ENCODE data around the gene GPC6. TPM values are rescaled to one million over a fixed set of nuclear protein-coding genes. Genes with fewer than 3 reads are reported as not detected.

Gene GPC6
- total RNA-seq, 1 donor from 2014 or later, result 42.9 TPM

DNA sequence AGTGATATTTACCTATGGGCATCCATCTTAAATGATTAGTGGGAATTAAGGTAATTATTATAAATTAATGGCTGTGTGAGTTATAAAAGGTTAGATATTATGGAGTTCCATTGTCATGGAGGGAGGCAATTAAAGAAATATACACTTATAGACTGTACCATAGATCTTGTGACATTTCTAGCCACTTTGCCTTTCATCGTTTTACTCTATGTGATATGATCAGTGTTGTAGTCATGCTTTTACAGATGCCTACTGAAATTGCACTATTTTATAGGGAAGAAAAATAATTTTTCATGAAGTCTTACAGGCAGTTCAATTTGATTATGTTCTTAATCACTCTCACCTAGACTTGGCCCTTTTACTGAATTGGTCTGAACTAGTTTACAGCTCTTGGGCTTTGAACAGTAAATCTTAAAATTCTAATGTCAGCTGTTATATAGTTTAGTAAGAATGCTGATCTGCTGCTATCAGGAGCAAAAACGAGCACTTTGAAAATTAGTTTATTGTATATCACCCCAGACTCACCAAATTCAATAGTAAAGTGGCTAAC, 301.2 kb downstream of the GPC6 start:
- Histone ChIP-seq H3K4me2 (no peak overlapping the region), H3K4me3 (no peak overlapping the region), H3K4me1 (no peaks in the 10 kb centered on the region), H3K36me3 (no peaks in the 10 kb centered on the region), H3K27me3 (no peaks in the 10 kb centered on the region), H4K20me1 (ENCODE audit: low read depth) (no peaks in the 10 kb centered on the region), H3K79me2 (ENCODE audit: low read depth) (no peaks in the 10 kb centered on the region), H3K9me3 (ENCODE audit: low read depth) (no peaks in the 10 kb centered on the region), H3F3A (ENCODE audit: low read depth) (no peaks in the 10 kb centered on the region), H3K9ac (no peak overlapping the region), H3K27ac (no peak overlapping the region), H2AFZ (replicated peaks) (no peak overlapping the region)
- H3K36me3 Mint-ChIP-seq, result no peaks in the 10 kb centered on the region
- no peak overlapping the region for H3K27ac Mint-ChIP-seq
- DNase-seq (ENCODE audit: low spot score), result no peak
- H3K4me1 Mint-ChIP-seq, result no peaks in the 10 kb centered on the region
- TF ChIP-seq EZH2phosphoT487 (IDR thresholded peaks at IDR 0.05), result no peak
- no peaks in the 10 kb centered on the region for H3K27me3 Mint-ChIP-seq (ENCODE audit: insufficient read depth, low read depth)
- H3K4me3 Mint-ChIP-seq, result no peak overlapping the region
- no peaks in the 10 kb centered on the region for H3K9me3 Mint-ChIP-seq

DNA sequence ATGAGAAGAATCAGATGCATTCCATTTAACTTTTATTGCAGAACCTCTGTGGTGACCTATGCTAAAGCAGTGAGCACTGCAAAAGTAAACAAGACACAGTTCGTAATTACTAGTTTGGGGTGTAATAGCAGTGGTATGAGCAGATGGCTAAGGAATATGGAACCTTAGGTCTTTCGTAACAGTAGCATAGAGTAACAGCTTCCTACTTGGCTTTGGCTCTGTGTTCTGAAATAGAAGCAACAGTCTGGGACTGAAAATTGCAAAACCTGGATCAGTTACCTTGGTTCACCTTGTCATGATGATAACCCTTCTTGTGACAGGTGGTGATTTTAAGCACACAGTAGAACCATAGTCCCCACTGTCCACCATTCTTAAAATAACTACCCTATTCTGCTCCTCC, 303.4 kb downstream of the GPC6 start:
- H3K4me3 Mint-ChIP-seq, result no peak overlapping the region
- Histone ChIP-seq H3F3A (ENCODE audit: low read depth) (no peaks in the 10 kb centered on the region), H3K9me3 (ENCODE audit: low read depth) (no peaks in the 10 kb centered on the region), H3K4me2 (no peak overlapping the region), H4K20me1 (ENCODE audit: low read depth) (no peaks in the 10 kb centered on the region), H3K9ac (no peak overlapping the region), H3K36me3 (no peaks in the 10 kb centered on the region), H3K27ac (no peak overlapping the region), H3K79me2 (ENCODE audit: low read depth) (no peaks in the 10 kb centered on the region), H2AFZ (replicated peaks) (no peak overlapping the region), H3K4me3 (no peak overlapping the region), H3K27me3 (no peaks in the 10 kb centered on the region), H3K4me1 (no peaks in the 10 kb centered on the region)
- no peak overlapping the region for H3K27ac Mint-ChIP-seq
- no peaks in the 10 kb centered on the region for H3K27me3 Mint-ChIP-seq (ENCODE audit: insufficient read depth, low read depth)
- H3K4me1 Mint-ChIP-seq, result no peaks in the 10 kb centered on the region
- no peaks in the 10 kb centered on the region for H3K36me3 Mint-ChIP-seq
- no peaks in the 10 kb centered on the region for H3K9me3 Mint-ChIP-seq
- DNase-seq (ENCODE audit: low spot score), result no peak
- TF ChIP-seq EZH2 (IDR thresholded peaks at IDR 0.05), result no peak
- TF ChIP-seq EZH2phosphoT487 (IDR thresholded peaks at IDR 0.05), result no peak
- TF ChIP-seq, protein P1, sequence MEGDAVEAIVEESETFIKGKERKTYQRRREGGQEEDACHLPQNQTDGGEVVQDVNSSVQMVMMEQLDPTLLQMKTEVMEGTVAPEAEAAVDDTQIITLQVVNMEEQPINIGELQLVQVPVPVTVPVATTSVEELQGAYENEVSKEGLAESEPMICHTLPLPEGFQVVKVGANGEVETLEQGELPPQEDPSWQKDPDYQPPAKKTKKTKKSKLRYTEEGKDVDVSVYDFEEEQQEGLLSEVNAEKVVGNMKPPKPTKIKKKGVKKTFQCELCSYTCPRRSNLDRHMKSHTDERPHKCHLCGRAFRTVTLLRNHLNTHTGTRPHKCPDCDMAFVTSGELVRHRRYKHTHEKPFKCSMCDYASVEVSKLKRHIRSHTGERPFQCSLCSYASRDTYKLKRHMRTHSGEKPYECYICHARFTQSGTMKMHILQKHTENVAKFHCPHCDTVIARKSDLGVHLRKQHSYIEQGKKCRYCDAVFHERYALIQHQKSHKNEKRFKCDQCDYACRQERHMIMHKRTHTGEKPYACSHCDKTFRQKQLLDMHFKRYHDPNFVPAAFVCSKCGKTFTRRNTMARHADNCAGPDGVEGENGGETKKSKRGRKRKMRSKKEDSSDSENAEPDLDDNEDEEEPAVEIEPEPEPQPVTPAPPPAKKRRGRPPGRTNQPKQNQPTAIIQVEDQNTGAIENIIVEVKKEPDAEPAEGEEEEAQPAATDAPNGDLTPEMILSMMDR (IDR thresholded peaks at IDR 0.05), result no peak

DNA sequence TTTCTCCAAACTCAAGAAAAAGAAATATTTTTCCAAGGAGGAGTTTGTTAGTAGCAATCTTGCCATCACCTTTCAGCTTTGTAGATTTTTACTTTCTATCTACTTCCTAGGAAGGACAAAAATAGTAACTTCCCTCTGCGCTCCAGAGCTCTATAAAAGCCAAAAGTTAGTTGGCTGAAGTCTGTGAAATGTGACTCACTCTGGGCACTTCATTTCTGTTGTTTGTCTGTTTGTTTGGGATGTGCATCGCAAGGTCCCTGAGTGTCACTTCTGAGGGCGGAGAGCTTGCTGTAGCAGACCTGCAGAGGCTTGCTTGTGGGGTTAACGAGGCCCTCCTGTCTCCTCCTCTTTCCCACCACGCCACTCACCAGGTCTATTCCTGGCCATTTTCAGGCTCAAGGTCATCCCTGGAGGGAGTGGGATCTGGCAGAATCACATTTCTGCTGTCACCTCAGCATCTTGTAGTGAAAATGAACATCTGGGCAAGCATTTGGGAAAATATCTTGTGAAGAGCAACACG, 307.6 kb downstream of the GPC6 start:
- no peak overlapping the region for H3K4me2 ChIP-seq
- Mint-ChIP-seq H3K4me3 (no peak overlapping the region), H3K36me3 (no peaks in the 10 kb centered on the region), H3K4me1 (no peaks in the 10 kb centered on the region), H3K9me3 (peaks cover under 1% of the 10 kb centered on the region), H3K27me3 (ENCODE audit: insufficient read depth, low read depth) (no peaks in the 10 kb centered on the region), H3K27ac (no peak overlapping the region)
- TF ChIP-seq, protein P1 (IDR thresholded peaks at IDR 0.05), result no peak
- no peak for TF ChIP-seq EZH2 (IDR thresholded peaks at IDR 0.05)
- TF ChIP-seq EZH2phosphoT487 (IDR thresholded peaks at IDR 0.05), result no peak
- DNase-seq (ENCODE audit: low spot score), result no peak
- no peaks in the 10 kb centered on the region for H3K27me3 ChIP-seq
- H4K20me1 ChIP-seq (ENCODE audit: low read depth), result no peaks in the 10 kb centered on the region
- H3K4me1 ChIP-seq, result no peaks in the 10 kb centered on the region
- H3K9me3 ChIP-seq (ENCODE audit: low read depth), result no peaks in the 10 kb centered on the region
- H3F3A ChIP-seq (ENCODE audit: low read depth), result no peaks in the 10 kb centered on the region
- no peak overlapping the region for H3K9ac ChIP-seq
- no peaks in the 10 kb centered on the region for H3K79me2 ChIP-seq (ENCODE audit: low read depth)
- H3K4me3 ChIP-seq, result no peak overlapping the region
- no peak overlapping the region for H2AFZ ChIP-seq (replicated peaks)
- H3K27ac ChIP-seq, result no peak overlapping the region
- no peaks in the 10 kb centered on the region for H3K36me3 ChIP-seq

DNA sequence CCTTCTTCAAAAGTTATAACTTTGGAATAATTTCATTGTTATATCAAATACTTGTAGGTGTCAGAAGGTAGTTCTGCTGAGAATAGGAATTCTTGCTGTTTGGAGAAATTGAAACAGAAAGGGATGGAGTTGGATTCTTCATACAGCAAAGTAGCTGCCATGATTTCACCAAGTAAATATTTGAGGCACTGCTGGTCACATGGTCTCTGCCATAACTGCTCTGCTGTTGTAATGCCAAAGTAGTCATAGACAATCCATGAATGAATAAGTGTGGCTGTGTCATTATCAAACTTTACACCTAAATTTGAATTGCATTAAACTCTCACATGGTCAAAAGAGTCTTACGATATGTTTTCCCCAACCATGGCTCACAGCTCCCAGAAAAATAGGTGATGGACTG, 308.6 kb downstream of the GPC6 start:
- H3F3A ChIP-seq (ENCODE audit: low read depth), result no peaks in the 10 kb centered on the region

More for the DNA sequence above, 308.6 kb downstream of the GPC6 start:
- Histone ChIP-seq H3K79me2 (ENCODE audit: low read depth) (no peaks in the 10 kb centered on the region), H4K20me1 (ENCODE audit: low read depth) (no peaks in the 10 kb centered on the region), H3K9ac (no peak overlapping the region), H3K4me1 (no peaks in the 10 kb centered on the region), H2AFZ (replicated peaks) (no peak overlapping the region), H3K36me3 (no peaks in the 10 kb centered on the region), H3K4me3 (no peak overlapping the region), H3K9me3 (ENCODE audit: low read depth) (no peaks in the 10 kb centered on the region), H3K27ac (no peak overlapping the region), H3K4me2 (no peak overlapping the region), H3K27me3 (no peaks in the 10 kb centered on the region)
- H3K27me3 Mint-ChIP-seq (ENCODE audit: insufficient read depth, low read depth), result no peaks in the 10 kb centered on the region
- peaks cover 2% of the 10 kb centered on the region for H3K9me3 Mint-ChIP-seq
- DNase-seq (ENCODE audit: low spot score), result no peak
- H3K4me3 Mint-ChIP-seq, result no peak overlapping the region
- TF ChIP-seq EZH2phosphoT487 (IDR thresholded peaks at IDR 0.05), result no peak
- no peak for TF ChIP-seq EZH2 (IDR thresholded peaks at IDR 0.05)
- TF ChIP-seq, protein P1 (IDR thresholded peaks at IDR 0.05), result no peak
- H3K36me3 Mint-ChIP-seq, result no peaks in the 10 kb centered on the region
- no peaks in the 10 kb centered on the region for H3K4me1 Mint-ChIP-seq
- no peak overlapping the region for H3K27ac Mint-ChIP-seq

All from neural progenitor cell (in vitro differentiated cells).